Osteoblast (primary cell): ENCODE data around the gene ACVR1. TPM values are rescaled to one million over a fixed set of nuclear protein-coding genes. Genes with fewer than 3 reads are reported as not detected.

Source experiments
- DNase-seq: peaks from one replicate; pipeline ENCODE4 v3.0.0; 2011; ENCODE audit warnings: low spot score, mixed read lengths; ENCODE audit not compliant: insufficient read length; ENCODE audit errors: missing footprints
- H2AFZ ChIP-seq: 2 replicates; pipeline ENCODE4 v1.6.0; 2011; ENCODE audit warnings: mild to moderate bottlenecking, low read length
- H3K27ac ChIP-seq: 2 replicates; pipeline ENCODE4 v1.5.1; 2011; ENCODE audit warnings: mild to moderate bottlenecking, low read depth, low read length, moderate library complexity
- H3K27me3 ChIP-seq: 2 replicates; pipeline ENCODE4 v1.6.0; 2012; ENCODE audit warnings: mild to moderate bottlenecking, control low read depth, inconsistent platforms, low read length, moderate library complexity; ENCODE audit not compliant: insufficient read depth
- H3K36me3 ChIP-seq: 2 replicates; pipeline ENCODE4 v1.5.1; 2011; ENCODE audit warnings: mild to moderate bottlenecking, low read length, control low read depth, moderate library complexity; ENCODE audit not compliant: insufficient read depth
- H3K4me1 ChIP-seq: 2 replicates; pipeline ENCODE4 v1.5.1; 2011; ENCODE audit warnings: mild to moderate bottlenecking, low read length, control low read depth, moderate library complexity; ENCODE audit not compliant: insufficient read depth
- H3K4me2 ChIP-seq: 2 replicates; pipeline ENCODE4 v1.6.0; 2011; ENCODE audit warnings: mild to moderate bottlenecking, low read length; ENCODE audit not compliant: insufficient read depth
- H3K4me3 ChIP-seq: fragments of 200-600 bp; sonication (generic); 3 replicates; pipeline ENCODE4 v1.5.1; 2012; ENCODE audit warnings: mild to moderate bottlenecking, low read length, inconsistent platforms; ENCODE audit not compliant: insufficient read depth
- H3K79me2 ChIP-seq: 2 replicates; pipeline ENCODE4 v1.6.0; 2012; ENCODE audit warnings: mild to moderate bottlenecking, low read length, control low read depth, inconsistent platforms; ENCODE audit not compliant: insufficient read depth
- H3K9me3 ChIP-seq: 2 replicates; pipeline ENCODE4 v1.5.1; 2011; ENCODE audit warnings: low read depth, low read length, control low read depth
- H4K20me1 ChIP-seq: 2 replicates; pipeline ENCODE4 v1.6.0; 2012; ENCODE audit warnings: mild to moderate bottlenecking, low read length, control low read depth; ENCODE audit not compliant: insufficient read depth
- total RNA-seq: library from RNA; depleted of rRNA; stranded (reverse); fragments of >200 nt; gene quantifications from 2 replicates; pipeline ENCODE4 v1.2.3, GENCODE V29; 2012
- TF ChIP-seq, protein P1 (sequence below): IDR thresholded peaks from 2 replicates; pipeline ENCODE4 v1.5.1; 2011; ENCODE audit warnings: mild to moderate bottlenecking, low read depth, low read length, moderate library complexity; ENCODE audit errors: extremely low read depth

Gene ACVR1
- total RNA-seq, 1 donor = 52.5 TPM

DNA sequence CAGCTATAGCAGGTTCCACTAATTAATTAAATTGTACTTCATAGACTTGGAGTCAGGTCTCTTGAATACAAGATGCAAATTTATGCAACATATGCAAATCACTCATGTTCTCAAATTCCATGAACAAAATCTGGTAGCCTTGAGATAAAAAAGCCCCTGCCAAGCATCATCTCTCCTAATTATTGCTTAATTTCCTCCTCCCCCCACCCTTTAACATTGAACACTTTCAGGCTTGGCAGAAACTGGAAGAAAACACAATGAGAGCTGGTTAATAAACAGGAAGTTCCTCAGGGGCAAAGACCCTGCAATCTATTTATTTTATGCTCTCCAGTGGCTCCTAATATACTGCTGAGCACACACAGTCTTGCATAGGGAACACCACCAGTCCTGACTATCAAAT lies 35.6 kb upstream of the ACVR1 start:
- no peak for DNase-seq
- no peak overlapping the region for H3K4me2 ChIP-seq
- TF ChIP-seq, protein P1, sequence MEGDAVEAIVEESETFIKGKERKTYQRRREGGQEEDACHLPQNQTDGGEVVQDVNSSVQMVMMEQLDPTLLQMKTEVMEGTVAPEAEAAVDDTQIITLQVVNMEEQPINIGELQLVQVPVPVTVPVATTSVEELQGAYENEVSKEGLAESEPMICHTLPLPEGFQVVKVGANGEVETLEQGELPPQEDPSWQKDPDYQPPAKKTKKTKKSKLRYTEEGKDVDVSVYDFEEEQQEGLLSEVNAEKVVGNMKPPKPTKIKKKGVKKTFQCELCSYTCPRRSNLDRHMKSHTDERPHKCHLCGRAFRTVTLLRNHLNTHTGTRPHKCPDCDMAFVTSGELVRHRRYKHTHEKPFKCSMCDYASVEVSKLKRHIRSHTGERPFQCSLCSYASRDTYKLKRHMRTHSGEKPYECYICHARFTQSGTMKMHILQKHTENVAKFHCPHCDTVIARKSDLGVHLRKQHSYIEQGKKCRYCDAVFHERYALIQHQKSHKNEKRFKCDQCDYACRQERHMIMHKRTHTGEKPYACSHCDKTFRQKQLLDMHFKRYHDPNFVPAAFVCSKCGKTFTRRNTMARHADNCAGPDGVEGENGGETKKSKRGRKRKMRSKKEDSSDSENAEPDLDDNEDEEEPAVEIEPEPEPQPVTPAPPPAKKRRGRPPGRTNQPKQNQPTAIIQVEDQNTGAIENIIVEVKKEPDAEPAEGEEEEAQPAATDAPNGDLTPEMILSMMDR = no peak
- H3K36me3 ChIP-seq = no peaks in the 10 kb centered on the region
- no peak overlapping the region for H3K4me3 ChIP-seq
- H2AFZ ChIP-seq = no peak overlapping the region
- H3K27ac ChIP-seq = no peak overlapping the region
- H3K27me3 ChIP-seq = peaks cover 4% of the 10 kb centered on the region
- H3K9me3 ChIP-seq = no peaks in the 10 kb centered on the region
- no peaks in the 10 kb centered on the region for H3K79me2 ChIP-seq
- H3K4me1 ChIP-seq = no peaks in the 10 kb centered on the region
- no peaks in the 10 kb centered on the region for H4K20me1 ChIP-seq

DNA sequence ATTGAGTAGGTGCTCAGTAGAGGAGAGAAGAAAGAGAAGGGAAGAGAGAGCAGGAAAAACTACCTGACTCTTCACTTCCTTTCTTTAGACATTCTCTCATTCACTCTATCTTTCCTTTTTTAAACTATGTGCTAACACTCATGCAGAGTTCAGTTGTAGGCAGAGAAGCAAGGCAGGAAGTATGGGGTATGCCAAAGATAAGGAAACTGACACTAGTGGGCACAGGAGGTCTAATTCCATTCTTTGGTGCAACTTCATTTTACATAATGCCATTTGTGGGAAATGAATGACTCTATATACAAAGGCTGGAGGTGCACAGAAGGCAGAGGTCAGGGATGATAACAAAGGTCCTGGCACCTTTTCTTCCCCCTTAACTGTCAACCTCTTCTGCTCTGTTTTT lies 35.1 kb upstream of the ACVR1 start:
- H3K4me3 ChIP-seq = no peak overlapping the region
- H3K9me3 ChIP-seq = no peaks in the 10 kb centered on the region
- TF ChIP-seq, protein P1 = no peak
- no peak overlapping the region for H3K4me2 ChIP-seq
- H3K27me3 ChIP-seq = peaks cover 4% of the 10 kb centered on the region
- H3K36me3 ChIP-seq = no peaks in the 10 kb centered on the region
- no peak overlapping the region for H3K27ac ChIP-seq
- H3K79me2 ChIP-seq = no peaks in the 10 kb centered on the region
- H2AFZ ChIP-seq = no peak overlapping the region
- H4K20me1 ChIP-seq = no peaks in the 10 kb centered on the region
- DNase-seq = no peak
- no peaks in the 10 kb centered on the region for H3K4me1 ChIP-seq

DNA sequence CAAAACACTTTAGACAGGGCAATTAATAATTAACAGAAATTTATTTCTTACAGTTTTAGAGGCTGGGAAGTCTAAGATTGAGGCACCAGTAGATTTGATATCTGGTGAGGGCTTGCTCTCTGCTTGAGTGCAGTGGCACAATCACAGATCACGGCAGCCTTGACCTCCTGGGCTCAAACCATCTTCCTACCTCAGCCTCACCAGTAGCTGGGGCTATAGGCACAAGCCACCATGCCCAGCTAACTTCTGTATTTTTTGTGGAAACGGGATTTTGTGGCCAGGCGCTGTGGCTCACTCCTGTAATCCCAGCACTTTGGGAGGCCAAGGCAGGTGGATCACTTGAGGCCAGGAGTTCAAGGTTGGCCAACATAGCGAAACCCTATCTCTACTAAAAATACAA lies 29.0 kb upstream of the ACVR1 start:
- Histone ChIP-seq H2AFZ (no peak overlapping the region), H3K4me1 (peaks cover 11% of the 10 kb centered on the region), H3K79me2 (no peaks in the 10 kb centered on the region), H3K9me3 (no peaks in the 10 kb centered on the region), H4K20me1 (no peaks in the 10 kb centered on the region), H3K4me2 (no peak overlapping the region), H3K27ac (no peak overlapping the region), H3K4me3 (no peak overlapping the region), H3K27me3 (no peaks in the 10 kb centered on the region), H3K36me3 (no peaks in the 10 kb centered on the region)
- TF ChIP-seq, protein P1 = no peak
- DNase-seq = no peak

DNA sequence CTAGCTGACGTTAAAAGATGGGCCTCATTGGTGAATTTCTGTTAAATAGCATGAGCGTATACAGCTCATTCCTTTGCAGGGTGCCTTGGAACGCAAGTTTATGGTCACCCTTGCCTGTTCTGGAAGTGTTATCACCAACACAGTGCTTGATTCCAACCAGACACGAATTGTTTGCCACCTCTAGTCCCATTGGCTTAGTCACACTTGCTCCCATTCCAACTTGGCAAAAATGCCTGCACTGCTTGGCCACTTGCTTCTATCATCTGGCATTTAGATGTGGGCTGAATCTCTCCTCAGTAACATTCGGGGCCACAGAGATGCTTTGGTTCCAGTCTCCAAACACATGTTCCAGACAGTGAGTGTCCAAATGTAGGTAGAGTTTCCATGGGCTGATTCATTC lies 27.5 kb upstream of the ACVR1 start:
- no peaks in the 10 kb centered on the region for H3K27me3 ChIP-seq
- H3K4me3 ChIP-seq = no peak overlapping the region
- peak overlapping the region; percentile 6 for H3K4me2 ChIP-seq
- peaks cover 11% of the 10 kb centered on the region for H3K4me1 ChIP-seq
- no peaks in the 10 kb centered on the region for H3K79me2 ChIP-seq
- H3K36me3 ChIP-seq = no peaks in the 10 kb centered on the region
- DNase-seq = no peak
- peak overlapping the region; percentile 26 for H2AFZ ChIP-seq
- TF ChIP-seq, protein P1 = no peak
- H4K20me1 ChIP-seq = no peaks in the 10 kb centered on the region
- no peaks in the 10 kb centered on the region for H3K9me3 ChIP-seq
- no peak overlapping the region for H3K27ac ChIP-seq
